Lung (tissue), 12 donors: ENCODE data around the gene RPL41. TPM values are rescaled to one million over a fixed set of nuclear protein-coding genes. Genes with fewer than 3 reads are reported as not detected.

Experiments
- ATAC-seq: fragments of 200-7000 bp; cut with Tn5 transposase; one replicate; pipeline ENCODE4 v1.9.1; 2020; ENCODE audit warnings: moderate number of reproducible peaks; ENCODE audit not compliant: insufficient read depth, low FRiP score
- DNase-seq, 3 donors: peaks; one replicate each; pipeline ENCODE4 v3.0.0-alpha.2; 2013 to 2017
- H3K27ac ChIP-seq, 2 donors: one replicate each; pipeline ENCODE4 v1.5.1; 2013; ENCODE audit warnings: mild to moderate bottlenecking in 2 of 2, moderate library complexity in 2 of 2, control low read depth in 1 of 2, inconsistent platforms in 1 of 2, low read depth in 1 of 2, low read length in 1 of 2
- H3K27me3 ChIP-seq, 3 donors: one replicate each; pipeline ENCODE4 v1.5.1; 2013; ENCODE audit warnings: low read length in 2 of 3; ENCODE audit not compliant: control insufficient read depth in 3 of 3, insufficient read depth in 3 of 3
- H3K36me3 ChIP-seq, 4 donors: one replicate each; pipeline ENCODE4 v1.5.1; 2013; ENCODE audit warnings: low read length in 4 of 4, mild to moderate bottlenecking in 1 of 4, moderate library complexity in 1 of 4; ENCODE audit not compliant: control insufficient read depth in 4 of 4, insufficient read depth in 4 of 4
- H3K4me1 ChIP-seq, 5 donors: one replicate each; pipeline ENCODE4 v1.5.1; 2013; ENCODE audit warnings: low read length in 5 of 5, mild to moderate bottlenecking in 2 of 5, moderate library complexity in 1 of 5; ENCODE audit not compliant: control insufficient read depth in 5 of 5, insufficient read depth in 5 of 5
- H3K4me3 ChIP-seq: one replicate; pipeline ENCODE4 v1.5.1; 2013; ENCODE audit warnings: mild to moderate bottlenecking, control low read depth, moderate library complexity
- H3K9ac ChIP-seq, 2 donors: one replicate each; pipeline ENCODE4 v1.5.1; 2013; ENCODE audit warnings: low read length in 2 of 2, control low read depth in 1 of 2; ENCODE audit not compliant: insufficient read depth in 1 of 2
- H3K9me3 ChIP-seq, 4 donors: one replicate each; pipeline ENCODE4 v1.5.1; 2013; ENCODE audit warnings: low read length in 3 of 4, mild to moderate bottlenecking in 1 of 4, moderate library complexity in 1 of 4; ENCODE audit not compliant: control insufficient read depth in 4 of 4, insufficient read depth in 3 of 4
- WGBS, 2 donors: extraction: QIAGEN DNeasy Blood & Tissue Kit; methylation state at CpG; one replicate each; pipeline ENCODE4 v1.1.7; 2013; 5-methylcytosine and 5-hydroxymethylcytosine counted together
- polyA plus RNA-seq, 2 donors: library from polyadenylated mRNA; stranded (reverse); fragments of 200-250 nt; gene quantifications; one replicate each; pipeline ENCODE4 v1.2.1, GENCODE V29; 2013
- total RNA-seq, 2 donors: library from RNA; depleted of rRNA in 1 of 2; stranded (reverse); fragments of >200 nt in 1 of 2; gene quantifications; one replicate each; pipeline ENCODE4 v1.2.1, GENCODE V29; 2014 to 2021
- TF ChIP-seq, protein P1 (sequence below): IDR thresholded peaks from 2 replicates; pipeline ENCODE4 v1.5.1; 2012; ENCODE audit warnings: mild to moderate bottlenecking; ENCODE audit errors: control extremely low read depth, extremely low read depth
- donor health status: control.
- donor health status: control.
- donor health status: Bipolar disorder and iron deficiency.
- donor health status: healthy.
- donor health status: DM: yes; HTN: yes; CAD: no.

RPL41 gene
- total and polyA plus RNA-seq, 4 donors: 1,569 to 5,737 (median 3,911) TPM

GRCh38 chr12:56101045-56101444, 15.4 kb upstream of the RPL41 start:
- TF ChIP-seq, protein P1, sequence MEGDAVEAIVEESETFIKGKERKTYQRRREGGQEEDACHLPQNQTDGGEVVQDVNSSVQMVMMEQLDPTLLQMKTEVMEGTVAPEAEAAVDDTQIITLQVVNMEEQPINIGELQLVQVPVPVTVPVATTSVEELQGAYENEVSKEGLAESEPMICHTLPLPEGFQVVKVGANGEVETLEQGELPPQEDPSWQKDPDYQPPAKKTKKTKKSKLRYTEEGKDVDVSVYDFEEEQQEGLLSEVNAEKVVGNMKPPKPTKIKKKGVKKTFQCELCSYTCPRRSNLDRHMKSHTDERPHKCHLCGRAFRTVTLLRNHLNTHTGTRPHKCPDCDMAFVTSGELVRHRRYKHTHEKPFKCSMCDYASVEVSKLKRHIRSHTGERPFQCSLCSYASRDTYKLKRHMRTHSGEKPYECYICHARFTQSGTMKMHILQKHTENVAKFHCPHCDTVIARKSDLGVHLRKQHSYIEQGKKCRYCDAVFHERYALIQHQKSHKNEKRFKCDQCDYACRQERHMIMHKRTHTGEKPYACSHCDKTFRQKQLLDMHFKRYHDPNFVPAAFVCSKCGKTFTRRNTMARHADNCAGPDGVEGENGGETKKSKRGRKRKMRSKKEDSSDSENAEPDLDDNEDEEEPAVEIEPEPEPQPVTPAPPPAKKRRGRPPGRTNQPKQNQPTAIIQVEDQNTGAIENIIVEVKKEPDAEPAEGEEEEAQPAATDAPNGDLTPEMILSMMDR: no peak
- ATAC-seq: no peak
- H3K9me3 ChIP-seq: no peaks in the 10 kb centered on the region
- WGBS, 2 donors: 82 to 85% methylated on average over 14 of the region's 14 CpGs
- DNase-seq: no peak
- H3K4me3 ChIP-seq: no peak overlapping the region
- peaks cover 0 to 2% (median under 1%) of the 10 kb centered on the region in 4 donors for H3K36me3 ChIP-seq
- H3K9ac ChIP-seq: no peak overlapping the region
- no peaks in the 10 kb centered on the region for H3K27me3 ChIP-seq
- H3K27ac ChIP-seq: no peak overlapping the region
- H3K4me1 ChIP-seq: peaks cover 0 to 15% (median 3%) of the 10 kb centered on the region in 5 donors

DNA sequence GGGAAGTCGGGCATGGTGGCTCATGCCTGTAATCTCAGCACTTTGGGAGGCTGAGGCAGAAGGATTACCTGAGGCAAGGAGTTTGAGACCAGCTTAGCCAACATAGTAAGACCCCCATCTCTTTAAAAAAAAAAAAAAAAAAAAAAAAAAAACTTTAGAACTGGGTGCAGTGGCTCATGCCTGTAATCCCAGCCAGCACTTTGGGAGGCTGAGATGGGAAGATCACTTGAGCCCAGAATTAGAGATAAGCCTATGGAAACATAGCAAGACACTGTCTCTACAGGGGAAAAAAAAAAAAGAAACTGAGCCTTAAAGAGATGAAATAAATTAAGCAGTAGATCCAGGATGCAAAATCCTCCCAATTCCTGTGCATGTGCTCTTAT, 13.8 kb upstream of the RPL41 start:
- Histone ChIP-seq H3K27me3 (no peaks in the 10 kb centered on the region), H3K9me3 (no peaks in the 10 kb centered on the region), H3K4me1 (peaks cover 0 to 18% (median 3%) of the 10 kb centered on the region in 5 donors), H3K9ac (no peak overlapping the region), H3K4me3 (no peak overlapping the region), H3K27ac (no peak overlapping the region), H3K36me3 (peaks cover 4 to 13% (median 4%) of the 10 kb centered on the region in 4 donors)
- DNase-seq: no peak
- no peak for ATAC-seq
- 86 to 87% methylated on average over 1 of the region's 1 CpG for WGBS, 2 donors
- TF ChIP-seq, protein P1: no peak

DNA sequence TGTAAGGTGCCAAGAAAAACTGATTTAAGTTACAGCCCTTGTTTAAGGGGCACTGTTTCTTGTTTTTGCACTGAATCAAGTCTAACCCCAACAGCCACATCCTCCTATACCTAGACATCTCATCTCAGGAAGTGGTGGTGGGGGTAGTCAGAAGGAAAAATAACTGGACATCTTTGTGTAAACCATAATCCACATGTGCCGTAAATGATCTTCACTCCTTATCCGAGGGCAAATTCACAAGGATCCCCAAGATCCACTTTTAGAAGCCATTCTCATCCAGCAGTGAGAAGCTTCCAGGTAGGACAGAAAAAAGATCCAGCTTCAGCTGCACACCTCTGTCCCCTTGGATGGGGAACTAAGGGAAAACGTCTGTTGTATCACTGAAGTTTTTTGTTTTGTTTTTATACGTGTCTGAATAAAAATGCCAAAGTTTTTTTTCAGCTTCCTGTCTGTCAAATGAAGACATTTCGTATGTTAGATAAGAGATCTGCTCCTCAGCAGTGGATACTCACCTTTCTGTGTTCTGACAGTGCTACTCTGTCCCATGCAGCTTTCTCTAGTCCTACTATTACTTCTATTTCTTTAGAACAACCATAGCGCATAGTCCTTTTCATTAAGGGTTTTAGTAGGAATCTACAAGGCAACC, 13.2 kb upstream of the RPL41 start:
- no peaks in the 10 kb centered on the region for H3K9me3 ChIP-seq
- TF ChIP-seq, protein P1: no peak
- H3K36me3 ChIP-seq: peaks cover 8 to 18% (median 9%) of the 10 kb centered on the region in 4 donors
- no peak for DNase-seq
- ATAC-seq: no peak
- peaks cover 0 to 18% (median 3%) of the 10 kb centered on the region in 5 donors for H3K4me1 ChIP-seq
- H3K4me3 ChIP-seq: no peak overlapping the region
- H3K27me3 ChIP-seq: no peaks in the 10 kb centered on the region
- peak overlapping the region in 1 of 2 donors; percentile 76 for H3K27ac ChIP-seq
- H3K9ac ChIP-seq: peak overlapping the region in 1 of 2 donors; percentile 77
- 45 to 47% methylated on average over 6 of the region's 6 CpGs for WGBS, 2 donors

- Histone ChIP-seq H3K27me3 (no peaks in the 10 kb centered on the region), H3K36me3 (peaks cover 8 to 24% (median 11%) of the 10 kb centered on the region in 4 donors), H3K4me1 (peaks cover 0 to 18% (median 3%) of the 10 kb centered on the region in 5 donors), H3K9me3 (no peaks in the 10 kb centered on the region), H3K4me3 (peak overlapping the region; percentile 66), H3K27ac (peak overlapping the region; percentile 76 to 87), H3K9ac (peak overlapping the region in 1 of 2 donors; percentile 77)
- DNase-seq: no peak
- WGBS, 2 donors: 1 to 4% methylated on average over 8 of the region's 8 CpGs
- ATAC-seq: peak; percentile 5
- TF ChIP-seq, protein P1: no peak
Measured at GRCh38 chr12:56103823-56104108, 12.7 kb upstream of the RPL41 start.
